OCI-LY7 (cell line): Measurements from ENCODE around the gene APOA4. TPM values are rescaled to one million over a fixed set of nuclear protein-coding genes. Genes with fewer than 3 reads are reported as not detected.
A peak's percentile ranks its signal among the peaks of the same experiment; 100 is the strongest.

Source experiments
- BruUV-seq: library from RNA; stranded (reverse); fragments of 400-500 nt; replicated peaks from 2 replicates; lab custom pipeline; 2021; lab: Mats Ljungman, UMichigan
- CTCF ChIA-PET: fragments of 300-600 bp; sonication (Branson Sonifier 250); formaldehyde crosslinking; loops from one replicate; lab custom pipeline; 2022; ENCODE audit warnings: antibody characterized with exemption; ENCODE audit not compliant: unreplicated experiment; lab: Charles Lee
- POLR2A ChIA-PET: fragments of 300-600 bp; sonication (Branson Sonifier 250); formaldehyde crosslinking; loops from one replicate; lab custom pipeline; 2022; ENCODE audit warnings: antibody characterized with exemption; lab: Charles Lee
- DNase-seq: peaks from one replicate; pipeline ENCODE4 v3.0.0-alpha.2; 2015; ENCODE audit warnings: low spot score
- H2AFZ ChIP-seq: fragments of 200-600 bp; sonication (generic), shearing (Covaris generic); 2 replicates; pipeline ENCODE4 v1.6.1; 2014; ENCODE audit warnings: mild to moderate bottlenecking, antibody characterized with exemption, low read length, moderate library complexity
- H3K27ac ChIP-seq: fragments of 200-600 bp; sonication (generic); 2 replicates; pipeline ENCODE4 v1.5.1; 2014; ENCODE audit warnings: mixed run types, low read depth, mild to moderate bottlenecking, moderate library complexity, low read length, inconsistent platforms; ENCODE audit not compliant: poor library complexity, severe bottlenecking
- H3K36me3 ChIP-seq: fragments of 200-600 bp; sonication (generic); 2 replicates; pipeline ENCODE4 v1.6.1; 2014; ENCODE audit warnings: mild to moderate bottlenecking, antibody characterized with exemption, low read length, moderate library complexity, mixed read lengths; ENCODE audit not compliant: insufficient read depth
- H3K4me1 ChIP-seq: fragments of 200-600 bp; sonication (generic); 2 replicates; pipeline ENCODE4 v1.5.1; 2014; ENCODE audit warnings: mild to moderate bottlenecking, low read length; ENCODE audit not compliant: insufficient read depth, poor library complexity, severe bottlenecking
- H3K4me2 ChIP-seq: fragments of 200-600 bp; sonication (generic); 2 replicates; pipeline ENCODE4 v1.6.1; 2014; ENCODE audit warnings: mild to moderate bottlenecking, low read length
- H3K4me3 ChIP-seq: fragments of 200-600 bp; sonication (generic); 2 replicates; pipeline ENCODE4 v1.5.1; 2014; ENCODE audit warnings: mild to moderate bottlenecking, low read depth, low read length; ENCODE audit not compliant: poor library complexity, severe bottlenecking
- H3K79me2 ChIP-seq: fragments of 200-600 bp; sonication (generic); 2 replicates; pipeline ENCODE4 v1.6.1; 2016; ENCODE audit warnings: low read depth, mild to moderate bottlenecking, low read length, moderate library complexity, mixed read lengths; ENCODE audit not compliant: insufficient read depth
- H3K9me2 ChIP-seq: fragments of 200-600 bp; sonication (generic); 2 replicates; pipeline ENCODE4 v1.6.1; 2016; ENCODE audit warnings: mild to moderate bottlenecking, low read length, mixed read lengths; ENCODE audit not compliant: insufficient read depth
- H3K9me3 ChIP-seq: fragments of 200-600 bp; sonication (generic); 2 replicates; pipeline ENCODE4 v1.6.1; 2014; ENCODE audit warnings: mild to moderate bottlenecking, mixed run types, low read length, mixed read lengths
- H4K20me1 ChIP-seq: fragments of 200-600 bp; sonication (generic); 2 replicates; pipeline ENCODE4 v1.6.1; 2014; ENCODE audit warnings: mild to moderate bottlenecking, antibody characterized with exemption, low read length, moderate library complexity, mixed read lengths; ENCODE audit not compliant: insufficient read depth
- CTCF ChIP-seq: fragments of 200-600 bp; sonication (generic); conservative IDR thresholded peaks from 2 replicates; pipeline ENCODE4 v1.5.1; 2014; ENCODE audit warnings: mild to moderate bottlenecking, antibody characterized with exemption, low read length, moderate library complexity, mixed read lengths
- EZH2phosphoT487 ChIP-seq: fragments of 200-600 bp; sonication (generic); IDR thresholded peaks from 2 replicates; pipeline ENCODE4 v1.6.1; 2018; ENCODE audit warnings: low read depth, borderline replicate concordance, mild to moderate bottlenecking, mixed run types, antibody characterized with exemption, low read length, moderate library complexity, mixed read lengths
- intact Hi-C: fragments of 100-400 bp; cut with micrococcal nuclease; formaldehyde crosslinking; loops from one replicate; pipeline ENCODE4 v1.10.0; 2022; ENCODE audit not compliant: unreplicated experiment
- total RNA-seq, 2 experiments: library from RNA; depleted of rRNA in 1 of 2; stranded (reverse); fragments of >200 nt in 1 of 2; shearing (Covaris generic) in 1 of 2; gene quantifications; 2 replicates each; pipeline ENCODE4 v1.2.3, GENCODE V29; 2014 to 2022

Gene APOA4
- total RNA-seq, 2 experiments from 2014 or later, result not detected

GRCh38 chr11:116840746-116841296 is 17.7 kb upstream of the APOA4 start:
- no peak for TF ChIP-seq EZH2phosphoT487
- no peak for TF ChIP-seq CTCF
- POLR2A ChIA-PET, result no interaction called here
- Histone ChIP-seq H3K36me3 (peaks cover 26% of the 10 kb centered on the region), H3K4me2 (no peak overlapping the region), H3K9me3 (no peaks in the 10 kb centered on the region), H3K79me2 (no peaks in the 10 kb centered on the region), H3K9me2 (no peaks in the 10 kb centered on the region), H2AFZ (no peak overlapping the region), H3K4me1 (peaks cover 5% of the 10 kb centered on the region), H3K4me3 (no peak overlapping the region), H3K27ac (no peak overlapping the region), H4K20me1 (no peaks in the 10 kb centered on the region)
- no peak for DNase-seq
- intact Hi-C loops, result no loop called here
- CTCF ChIA-PET, result interaction anchor here (0.8 kb wide), 1 partner anchor 108 kb away, joined by 3 read pairs; no protein-coding TSS in a partner anchor
- BruUV-seq, result no TSS peak

- Histone ChIP-seq H3K27ac (no peak overlapping the region), H3K4me2 (no peak overlapping the region), H3K4me3 (no peak overlapping the region), H2AFZ (no peak overlapping the region), H3K79me2 (no peaks in the 10 kb centered on the region), H4K20me1 (no peaks in the 10 kb centered on the region), H3K9me2 (no peaks in the 10 kb centered on the region), H3K9me3 (no peaks in the 10 kb centered on the region), H3K4me1 (peaks cover 11% of the 10 kb centered on the region), H3K36me3 (peaks cover 21% of the 10 kb centered on the region)
- ChIA-PET POLR2A (interaction anchor here (0.6 to 1.6 kb wide), 2 partner anchors 47 to 70 kb away, joined by 3 to 4 read pairs; no protein-coding TSS in a partner anchor), CTCF (no interaction called here)
- TF ChIP-seq EZH2phosphoT487 (no peak), CTCF (peak; percentile 61; the same call in 1 of the 2 replicates)
- no TSS peak for BruUV-seq
- DNase-seq, result peak; percentile 25
- intact Hi-C loops, result no loop called here
These were observed 17.2 kb upstream of the APOA4 start for GRCh38 chr11:116840224-116840745.
